Left lobe of liver (tissue), 2 donors: ENCODE results near the gene B3GAT2. TPM values are rescaled to one million over a fixed set of nuclear protein-coding genes. Genes with fewer than 3 reads are reported as not detected.

Source experiments
- ATAC-seq: fragments of 200-7000 bp; cut with Tn5 transposase; one replicate; pipeline ENCODE4 v1.9.1; 2020; ENCODE audit warnings: mild to moderate bottlenecking, moderate library complexity
- DNase-seq: peaks from one replicate; pipeline ENCODE4 v3.0.0-alpha.2; 2020; ENCODE audit warnings: low spot score
- total RNA-seq: library from RNA; stranded (reverse); gene quantifications from one replicate; pipeline ENCODE4 v1.2.1, GENCODE V29; 2021
- donor health status: DM: no; HTN: no; CAD: no; lungs with moderate emphysema.
- donor health status: DM: no; HTN: yes; CAD: no.

B3GAT2 gene
- total RNA-seq, 1 donor from 2014 or later: 0.05 TPM

GRCh38 chr6:70901324-70901723 is 55.5 kb downstream of the B3GAT2 start:
- ATAC-seq (no peak), DNase-seq (no peak)

GRCh38 chr6:70900047-70900446 is 56.8 kb downstream of the B3GAT2 start:
- no peak for DNase-seq
- no peak for ATAC-seq

- ATAC-seq (no peak), DNase-seq (no peak)
These were observed 62.9 kb downstream of the B3GAT2 start for GRCh38 chr6:70894001-70894400.

GRCh38 chr6:70889270-70889669 is 67.6 kb downstream of the B3GAT2 start:
- ATAC-seq (no peak), DNase-seq (no peak)

GRCh38 chr6:70886661-70887060 is 70.2 kb downstream of the B3GAT2 start:
- DNase-seq (no peak), ATAC-seq (no peak)

GRCh38 chr6:70886071-70886470 is 70.8 kb downstream of the B3GAT2 start:
- ATAC-seq: no peak
- no peak for DNase-seq

GRCh38 chr6:70884074-70884983 is 72.5 kb downstream of the B3GAT2 start:
- peak; percentile 100 for ATAC-seq

GRCh38 chr6:70879496-70879895 is 77.4 kb downstream of the B3GAT2 start:
- ATAC-seq (no peak), DNase-seq (no peak)

More at GRCh38 chr6:70884074-70884983, 72.5 kb downstream of the B3GAT2 start:
- DNase-seq: peak; percentile 51

GRCh38 chr6:70874181-70874913 is 82.5 kb downstream of the B3GAT2 start:
- no peak for DNase-seq
- ATAC-seq: no peak

GRCh38 chr6:70872469-70872868 is 84.4 kb downstream of the B3GAT2 start:
- ATAC-seq: no peak
- no peak for DNase-seq

GRCh38 chr6:70864401-70864800 is 92.5 kb downstream of the B3GAT2 start:
- ATAC-seq: no peak
- DNase-seq: no peak

GRCh38 chr6:70863343-70863742 is 93.5 kb downstream of the B3GAT2 start:
- DNase-seq: no peak
- no peak for ATAC-seq

- DNase-seq (no peak), ATAC-seq (no peak)
These were observed 95.9 kb downstream of the B3GAT2 start for GRCh38 chr6:70860920-70861319.

GRCh38 chr6:70860045-70860444 is 96.8 kb downstream of the B3GAT2 start:
- ATAC-seq (no peak), DNase-seq (no peak)

- DNase-seq (no peak), ATAC-seq (no peak)
These were observed 99.3 kb downstream of the B3GAT2 start for GRCh38 chr6:70857387-70858077.

- DNase-seq (no peak), ATAC-seq (no peak)
These were observed 104.1 kb downstream of the B3GAT2 start for GRCh38 chr6:70852667-70853246.

- ATAC-seq (peak; percentile 74), DNase-seq (no peak)
These were observed 107.4 kb downstream of the B3GAT2 start for GRCh38 chr6:70849348-70850069.

GRCh38 chr6:70847106-70848084 is 109.5 kb downstream of the B3GAT2 start:
- ATAC-seq (no peak), DNase-seq (no peak)

GRCh38 chr6:70846207-70846835 is 110.5 kb downstream of the B3GAT2 start:
- DNase-seq (no peak), ATAC-seq (peak; percentile 44)
